Activated CD8-positive, alpha-beta memory T cell treated with anti-CD3 and anti-CD28 coated beads for 36 hours (primary cell): ENCODE results near the gene TSFM. TPM values are rescaled to one million over a fixed set of nuclear protein-coding genes. Genes with fewer than 3 reads are reported as not detected.

Experiments
- CTCF ChIA-PET: fragments of 350-600 bp; sonication (Branson Sonifier 250); formaldehyde crosslinking; loops from one replicate; lab custom pipeline; 2021; ENCODE audit warnings: antibody characterized with exemption; lab: Charles Lee
- POLR2A ChIA-PET: fragments of 350-600 bp; sonication (Branson Sonifier 250); formaldehyde crosslinking; loops from one replicate; lab custom pipeline; 2021; ENCODE audit warnings: antibody characterized with exemption; lab: Charles Lee
- total RNA-seq, 2 experiments: library from RNA; stranded (reverse); gene quantifications; one replicate each; pipeline ENCODE4 v1.2.3, GENCODE V29; 2021

Gene TSFM
- total RNA-seq, 2 experiments from 2014 or later: 66.0 to 69.8 TPM

GRCh38 chr12:57744194-57744776, 38.3 kb upstream of the TSFM start:
- ChIA-PET CTCF (interaction anchor here (1.1 to 1.2 kb wide), 4 partner anchors 12 to 155 kb away, joined by 3 to 5 read pairs (median 4); partner anchors contain the start of gene TSFM), POLR2A (interaction anchor here (0.5 to 1.0 kb wide), 4 partner anchors 12 to 198 kb away, joined by 3 to 6 read pairs (median 3); partner anchors contain the start of gene DCTN2)

GRCh38 chr12:57744777-57745484, 37.7 kb upstream of the TSFM start, which contains the start of gene TSPAN31:
Gene TSPAN31 (plus strand): TSS chr12:57745039. CDS start chr12:57745155, 116 bp downstream.
- ChIA-PET POLR2A (interaction anchor here (0.5 to 1.0 kb wide), 4 partner anchors 12 to 198 kb away, joined by 3 to 6 read pairs (median 3); partner anchors contain the start of gene DCTN2), CTCF (interaction anchor here (1.1 to 1.2 kb wide), 4 partner anchors 11 to 154 kb away, joined by 3 to 5 read pairs (median 4); partner anchors contain the start of gene TSFM)

DNA sequence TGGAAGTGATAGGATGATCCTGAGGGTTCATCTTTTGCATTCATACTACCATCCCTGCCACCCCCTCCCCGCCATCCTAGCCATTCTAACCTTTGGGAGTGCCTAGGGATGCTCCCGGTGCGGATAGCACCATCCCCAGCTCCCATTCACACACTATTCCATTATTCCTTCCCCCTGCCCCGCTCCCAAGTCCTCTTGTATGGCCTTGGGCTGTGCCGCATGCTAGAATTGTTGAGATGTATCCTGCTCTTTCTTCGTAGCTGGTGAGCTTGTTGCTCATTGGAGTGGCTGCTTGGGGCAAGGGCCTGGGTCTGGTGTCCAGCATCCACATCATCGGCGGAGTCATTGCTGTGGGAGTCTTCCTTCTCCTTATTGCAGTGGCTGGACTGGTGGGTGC, 37.1 kb upstream of the TSFM start:
- CTCF ChIA-PET: interaction anchor here (1.1 to 1.2 kb wide), 2 partner anchors 14 to 37 kb away, joined by 3 read pairs; partner anchors contain the start of gene TSFM

GRCh38 chr12:57746025-57746424, 36.6 kb upstream of the TSFM start:
- POLR2A ChIA-PET: no interaction called here
- CTCF ChIA-PET: no interaction called here

More for the DNA sequence above, 37.1 kb upstream of the TSFM start:
- POLR2A ChIA-PET: interaction anchor here (1.0 kb wide), 1 partner anchor 11 kb away, joined by 3 read pairs; no protein-coding TSS in a partner anchor

DNA sequence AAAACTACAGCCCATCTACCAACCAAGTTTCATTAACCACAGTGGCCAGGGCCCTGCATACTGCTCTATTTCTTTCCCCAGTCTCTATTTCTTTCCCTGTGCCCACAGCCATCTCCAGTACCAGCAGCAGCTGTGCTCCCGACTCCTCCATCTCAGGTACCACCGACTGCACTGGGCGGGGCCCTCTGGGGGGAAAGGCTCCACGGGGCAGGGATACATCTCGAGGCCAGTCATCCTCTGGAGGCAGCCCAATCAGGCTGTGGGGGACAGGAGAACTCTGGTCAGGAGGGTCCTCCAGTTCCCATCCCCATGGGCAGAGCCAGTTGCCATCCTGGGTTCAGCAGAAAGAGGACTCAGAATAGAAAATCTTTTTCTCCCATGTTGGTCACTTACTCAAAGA, 33.5 kb upstream of the TSFM start:
- CTCF ChIA-PET: interaction anchor here (1.5 to 1.7 kb wide), 2 partner anchors 8 to 11 kb away, joined by 4 to 5 read pairs; no protein-coding TSS in a partner anchor
- POLR2A ChIA-PET: no interaction called here

- CTCF ChIA-PET: interaction anchor here (0.9 to 1.7 kb wide), 2 partner anchors 9 to 10 kb away, joined by 3 to 4 read pairs; no protein-coding TSS in a partner anchor
- POLR2A ChIA-PET: no interaction called here
Observed at GRCh38 chr12:57750561-57751431, 31.8 kb upstream of the TSFM start.

- POLR2A ChIA-PET: interaction anchor here (0.6 kb wide), 1 partner anchor 95 kb away, joined by 3 read pairs; the partner anchor contains the start of gene CTDSP2
- CTCF ChIA-PET: no interaction called here
Observed at GRCh38 chr12:57751432-57751787, 31.2 kb upstream of the TSFM start.

GRCh38 chr12:57751788-57752667, 30.6 kb upstream of the TSFM start, which contains the start of gene CDK4:
Gene CDK4 (minus strand): TSS chr12:57752310. CDS start chr12:57751717, 593 bp downstream.
- CTCF ChIA-PET: no interaction called here
- POLR2A ChIA-PET: interaction anchor here (0.6 kb wide), 1 partner anchor 95 kb away, joined by 3 read pairs; the partner anchor contains the start of gene CTDSP2

- ChIA-PET POLR2A (no interaction called here), CTCF (no interaction called here)
Observed at GRCh38 chr12:57752668-57753000, 30.0 kb upstream of the TSFM start.

DNA sequence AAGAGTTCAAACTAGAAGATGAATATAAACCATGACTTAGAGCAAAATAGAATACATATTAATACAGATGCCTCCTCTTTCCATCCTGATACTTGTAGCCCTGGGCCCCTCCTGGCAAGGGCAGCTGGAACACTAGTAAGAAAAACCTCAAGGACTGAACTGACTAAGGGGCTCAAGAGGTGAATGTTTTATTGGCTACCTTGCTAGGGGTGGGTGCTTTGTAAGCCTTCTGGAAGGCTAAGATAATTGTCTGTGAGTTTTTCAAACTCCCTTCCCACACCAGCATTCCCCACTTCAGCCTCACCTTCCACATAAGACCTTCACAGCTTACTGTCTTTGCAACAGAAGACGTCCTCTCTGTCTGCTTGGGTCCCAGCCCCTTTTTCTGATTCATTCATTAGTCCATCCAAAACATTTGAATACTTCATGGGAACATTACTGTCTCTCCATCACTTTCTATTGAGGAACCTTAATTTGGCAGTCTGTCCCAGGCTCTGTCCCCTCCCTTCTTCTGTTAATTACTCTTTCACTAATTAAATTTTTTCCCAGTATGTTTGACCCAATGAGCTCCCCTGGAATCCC, 28.7 kb upstream of the TSFM start:
- POLR2A ChIA-PET: no interaction called here
- CTCF ChIA-PET: interaction anchor here (1.1 to 1.4 kb wide), 2 partner anchors 11 to 29 kb away, joined by 3 read pairs; partner anchors contain the start of gene TSFM

DNA sequence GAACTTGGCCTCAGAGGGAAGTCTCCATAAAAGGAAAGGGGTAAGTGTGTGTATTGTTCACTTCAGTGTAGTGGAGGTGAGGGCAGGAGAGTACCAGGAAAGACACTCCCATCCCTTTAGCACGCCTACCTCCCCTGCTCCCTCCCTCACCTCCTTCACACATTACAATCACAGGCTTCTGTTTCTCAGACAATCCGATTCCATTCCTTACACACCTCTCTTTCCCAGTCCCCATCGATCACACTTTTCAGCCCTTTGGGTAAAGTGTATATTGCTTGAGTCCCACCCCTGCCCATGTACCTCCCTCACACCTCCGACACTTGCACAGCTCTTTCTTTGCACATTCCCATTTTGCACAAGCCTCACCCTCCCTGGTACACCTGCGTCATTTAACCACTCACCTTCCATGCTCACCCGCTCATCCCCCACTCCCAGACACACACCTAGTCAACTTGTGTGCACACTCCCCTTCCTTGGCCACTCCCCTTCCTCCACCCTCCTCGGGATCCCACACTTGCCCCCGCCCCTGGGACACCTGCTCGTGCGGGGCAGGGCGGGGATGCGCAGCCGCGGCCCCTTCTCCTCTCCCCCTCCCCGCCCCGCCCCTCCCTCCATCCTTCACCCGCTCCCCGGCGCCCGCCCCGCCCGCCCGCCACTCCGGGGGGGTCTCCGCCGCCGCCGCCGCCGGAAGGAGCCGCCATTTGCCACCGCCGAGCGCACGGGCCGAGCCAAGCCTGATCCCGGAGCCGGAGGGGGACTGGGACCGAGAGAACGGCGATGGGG, 28.0 kb upstream of the TSFM start, which contains the start of gene MARCHF9:
TSS of gene MARCHF9 (plus strand) at position 693 of the 783 bp plus-strand sequence. CDS start 426 bp downstream, outside the sequence.
- ChIA-PET CTCF (interaction anchor here (1.1 to 1.4 kb wide), 2 partner anchors 10 to 28 kb away, joined by 3 read pairs; partner anchors contain the start of gene TSFM), POLR2A (interaction anchor here (0.6 kb wide), 1 partner anchor 9 kb away, joined by 7 read pairs; no protein-coding TSS in a partner anchor)

DNA sequence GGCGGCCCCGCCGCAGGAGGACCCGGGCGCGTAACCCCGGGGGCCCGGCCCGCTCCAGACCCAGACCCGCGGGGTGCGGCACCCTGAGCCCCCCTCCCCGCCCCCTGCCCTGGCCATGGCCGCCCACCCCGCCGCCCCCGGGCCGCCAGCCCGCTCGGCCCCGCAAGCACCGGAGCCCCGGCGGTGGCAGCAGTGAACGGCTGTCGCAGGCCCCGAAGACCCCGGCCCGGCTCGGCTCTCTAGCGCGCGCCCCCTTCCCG, 27.5 kb upstream of the TSFM start:
- CTCF ChIA-PET: interaction anchor here (1.4 kb wide), 1 partner anchor 10 kb away, joined by 3 read pairs; no protein-coding TSS in a partner anchor
- POLR2A ChIA-PET: interaction anchor here (0.6 kb wide), 1 partner anchor 8 kb away, joined by 7 read pairs; no protein-coding TSS in a partner anchor

DNA sequence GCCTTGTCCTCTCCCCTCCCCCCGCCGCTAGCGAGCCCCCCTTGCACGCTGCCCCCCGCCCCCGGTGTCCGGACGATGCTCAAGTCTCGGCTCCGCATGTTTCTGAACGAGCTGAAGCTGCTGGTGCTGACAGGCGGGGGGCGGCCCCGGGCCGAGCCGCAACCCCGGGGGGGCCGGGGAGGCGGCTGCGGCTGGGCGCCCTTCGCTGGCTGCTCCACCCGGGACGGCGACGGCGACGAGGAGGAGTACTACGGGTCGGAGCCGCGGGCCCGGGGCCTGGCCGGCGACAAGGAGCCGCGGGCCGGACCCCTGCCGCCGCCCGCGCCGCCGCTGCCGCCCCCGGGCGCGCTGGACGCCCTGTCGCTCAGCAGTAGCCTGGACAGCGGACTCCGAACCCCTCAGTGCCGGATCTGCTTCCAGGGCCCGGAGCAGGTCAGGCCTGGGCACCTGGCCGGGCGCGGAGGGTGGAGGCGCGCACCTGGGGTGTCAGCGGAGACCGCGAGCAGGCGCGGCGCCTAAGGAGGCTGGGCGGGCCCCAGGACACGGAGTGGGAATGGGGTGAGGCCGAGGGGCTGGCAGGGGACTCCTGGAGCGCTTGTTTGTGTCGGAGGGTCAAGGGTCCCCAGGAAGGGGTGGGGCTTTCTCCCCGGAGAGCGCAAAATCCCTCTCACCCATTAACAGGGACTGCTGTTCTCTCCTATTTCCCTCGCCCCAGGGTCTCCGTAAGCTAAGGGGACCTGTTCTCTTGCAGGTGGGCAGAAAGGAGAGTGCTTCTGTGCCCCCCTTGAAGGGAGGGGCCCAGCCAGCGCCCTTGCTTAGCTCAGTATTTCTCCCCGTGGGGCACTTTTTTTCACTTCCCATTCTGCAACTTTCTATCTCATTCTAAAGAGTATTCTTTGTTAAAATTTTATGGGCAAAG, 26.9 kb upstream of the TSFM start:
- POLR2A ChIA-PET: interaction anchor here (0.6 to 1.8 kb wide), 4 partner anchors 8 to 17 kb away, joined by 3 to 7 read pairs (median 4); partner anchors contain the start of genes CYP27B1, EEF1AKMT3, METTL1 and TSPAN31
- CTCF ChIA-PET: interaction anchor here (0.9 to 2.5 kb wide), 12 partner anchors 7 to 150 kb away, joined by 3 to 28 read pairs (median 5); partner anchors contain the start of genes CYP27B1, EEF1AKMT3, METTL1 and TSFM

DNA sequence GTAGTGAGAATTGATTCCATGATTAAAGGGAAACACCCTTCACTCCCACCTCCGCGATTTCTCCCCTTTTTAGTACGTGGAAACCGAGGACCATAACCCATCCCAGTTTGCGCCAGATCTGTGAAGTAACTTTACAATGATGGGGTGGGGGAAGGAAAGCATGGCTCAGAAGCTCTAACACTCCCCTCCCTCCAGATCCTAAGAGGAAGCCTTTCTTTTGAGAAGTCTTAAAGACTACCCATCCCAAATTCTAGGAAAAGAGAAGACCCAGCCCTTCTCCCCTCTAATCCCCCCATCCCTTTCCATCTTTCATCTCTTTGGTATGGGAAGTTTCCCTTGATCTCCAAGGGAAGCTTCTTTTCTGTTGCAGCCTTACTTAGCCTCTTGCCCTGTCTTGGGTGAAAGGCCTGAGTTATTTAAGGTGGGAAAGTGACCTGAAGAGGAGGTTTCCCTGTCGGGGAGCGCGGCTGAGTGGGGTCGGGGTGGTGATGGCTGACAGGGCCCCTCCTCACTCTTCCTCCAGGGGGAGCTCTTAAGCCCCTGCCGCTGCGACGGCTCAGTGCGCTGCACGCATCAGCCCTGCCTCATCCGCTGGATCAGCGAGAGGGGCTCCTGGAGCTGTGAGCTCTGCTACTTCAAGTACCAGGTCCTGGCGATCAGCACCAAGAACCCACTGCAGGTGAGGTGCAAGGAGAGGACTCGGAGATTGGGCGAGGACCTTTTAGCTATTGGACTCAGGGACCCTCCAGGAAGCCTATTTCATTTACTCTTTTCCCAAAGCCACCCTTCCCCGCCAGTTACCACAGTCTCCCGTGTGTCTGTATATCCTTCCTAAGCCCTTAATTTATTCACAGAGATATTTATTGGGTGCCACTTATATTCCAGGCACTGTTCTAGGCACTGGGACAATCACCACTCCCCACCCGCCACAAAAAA, 25.9 kb upstream of the TSFM start:
- ChIA-PET POLR2A (interaction anchor here (1.0 to 1.8 kb wide), 3 partner anchors 10 to 16 kb away, joined by 3 to 6 read pairs (median 3); partner anchors contain the start of genes CYP27B1, EEF1AKMT3, METTL1 and TSPAN31), CTCF (interaction anchor here (0.9 to 2.5 kb wide), 14 partner anchors 8 to 149 kb away, joined by 3 to 28 read pairs (median 5); partner anchors contain the start of genes CYP27B1, EEF1AKMT3, METTL1 and TSFM)
